HFF-Myc (cell line): ENCODE data around the gene SDK2.

Experiments
- DNase-seq: peaks from one replicate; pipeline ENCODE4 v3.0.0-alpha.2; 2011; ENCODE audit warnings: low read depth; ENCODE audit errors: extremely low read depth
- H3K4me3 ChIP-seq: replicated peaks from 2 replicates; pipeline ENCODE4 v1.5.1; 2011; ENCODE audit warnings: low read depth, mild to moderate bottlenecking, control low read depth, low read length
- CTCF ChIP-seq: IDR thresholded peaks from 2 replicates; pipeline ENCODE4 v1.5.1; 2012; ENCODE audit warnings: mild to moderate bottlenecking, low read depth, low read length, control low read depth; ENCODE audit errors: missing control alignments

The SDK2 gene

GRCh38 chr17:73401911-73402310 is 242.3 kb downstream of the SDK2 start:
- TF ChIP-seq CTCF = no peak
- no peak for DNase-seq
- no peak overlapping the region for H3K4me3 ChIP-seq

- DNase-seq = no peak
- no peak overlapping the region for H3K4me3 ChIP-seq
These were observed 243.2 kb downstream of the SDK2 start for GRCh38 chr17:73400915-73401545.

GRCh38 chr17:73399056-73399455 is 245.2 kb downstream of the SDK2 start:
- DNase-seq = no peak
- H3K4me3 ChIP-seq = no peak overlapping the region
- TF ChIP-seq CTCF = no peak

More at GRCh38 chr17:73400915-73401545, 243.2 kb downstream of the SDK2 start:
- no peak for TF ChIP-seq CTCF

GRCh38 chr17:73397856-73398540 is 246.2 kb downstream of the SDK2 start:
- no peak for TF ChIP-seq CTCF

GRCh38 chr17:73397278-73397826 is 246.9 kb downstream of the SDK2 start:
- no peak for TF ChIP-seq CTCF
- no peak for DNase-seq
- no peak overlapping the region for H3K4me3 ChIP-seq

More at GRCh38 chr17:73397856-73398540, 246.2 kb downstream of the SDK2 start:
- no peak for DNase-seq
- H3K4me3 ChIP-seq = no peak overlapping the region

GRCh38 chr17:73396431-73397277 is 247.6 kb downstream of the SDK2 start:
- H3K4me3 ChIP-seq = no peak overlapping the region
- no peak for DNase-seq
- TF ChIP-seq CTCF = no peak
